Posterior cingulate gyrus (tissue), 11 donors: ENCODE measurements around the gene NUTM2A.
"Not testable (repeated sequence)": the region's sequence is repeated elsewhere in the genome, so short reads cannot be mapped to it uniquely, and the experiment has no call there.

Source experiments
- DNase-seq, 10 donors: peaks; one replicate each; pipeline versions ENCODE4 v3.0.0 to v3.0.0-alpha.2; 2020 to 2021; ENCODE audit warnings: mixed read lengths in 3 of 10
- intact Hi-C: fragments of 100-400 bp; cut with DNase I; formaldehyde crosslinking; loops from one replicate; pipeline ENCODE4 v1.15.1; 2023

Gene NUTM2A, protein sequence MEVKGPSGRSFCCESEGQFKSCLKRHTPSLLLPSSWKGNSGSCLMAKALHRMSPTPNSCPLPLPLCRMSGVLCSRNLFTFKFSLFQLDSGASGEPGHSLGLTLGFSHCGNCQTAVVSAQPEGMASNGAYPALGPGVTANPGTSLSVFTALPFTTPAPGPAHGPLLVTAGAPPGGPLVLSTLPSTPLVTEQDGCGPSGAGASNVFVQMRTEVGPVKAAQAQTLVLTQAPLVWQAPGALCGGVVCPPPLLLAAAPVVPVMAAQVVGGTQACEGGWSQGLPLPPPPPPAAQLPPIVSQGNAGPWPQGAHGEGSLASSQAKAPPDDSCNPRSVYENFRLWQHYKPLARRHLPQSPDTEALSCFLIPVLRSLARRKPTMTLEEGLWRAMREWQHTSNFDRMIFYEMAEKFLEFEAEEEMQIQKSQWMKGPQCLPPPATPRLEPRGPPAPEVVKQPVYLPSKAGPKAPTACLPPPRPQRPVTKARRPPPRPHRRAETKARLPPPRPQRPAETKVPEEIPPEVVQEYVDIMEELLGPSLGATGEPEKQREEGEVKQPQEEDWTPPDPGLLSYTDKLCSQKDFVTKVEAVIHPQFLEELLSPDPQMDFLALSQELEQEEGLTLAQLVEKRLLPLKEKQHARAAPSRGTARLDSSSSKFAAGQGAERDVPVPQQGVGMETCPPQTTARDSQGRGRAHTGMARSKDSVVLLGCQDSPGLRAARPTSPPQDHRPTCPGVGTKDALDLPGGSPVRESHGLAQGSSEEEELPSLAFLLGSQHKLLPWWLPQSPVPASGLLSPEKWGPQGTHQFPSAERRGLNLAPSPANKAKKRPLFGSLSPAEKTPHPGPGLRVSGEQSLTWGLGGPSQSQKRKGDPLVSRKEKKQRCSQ

DNA sequence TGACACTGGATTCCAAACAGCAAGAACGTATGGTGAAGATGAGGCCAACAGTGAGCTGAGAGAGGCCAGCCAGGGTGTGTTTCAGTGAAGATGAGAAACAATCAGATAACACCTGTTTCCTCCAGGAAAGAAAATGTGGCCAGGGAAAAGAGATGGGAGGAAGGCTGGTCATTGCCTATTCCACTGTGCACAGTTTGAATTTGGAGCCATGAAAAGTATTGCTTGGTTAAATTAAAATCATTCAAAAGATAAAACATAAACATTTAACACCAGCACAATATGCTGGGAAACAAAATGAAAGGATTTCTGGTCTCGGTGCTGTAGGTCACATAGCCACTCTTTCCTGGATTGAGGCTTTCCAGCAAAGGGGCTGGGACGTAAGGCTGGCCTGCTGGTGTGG is at the start of gene NUTM2A:
NUTM2A (plus strand) TSS at position 301 of the 400 bp plus-strand sequence. CDS start 383 bp downstream, outside the sequence.
- DNase-seq, intact Hi-C loops: not testable (repeated sequence)

DNA sequence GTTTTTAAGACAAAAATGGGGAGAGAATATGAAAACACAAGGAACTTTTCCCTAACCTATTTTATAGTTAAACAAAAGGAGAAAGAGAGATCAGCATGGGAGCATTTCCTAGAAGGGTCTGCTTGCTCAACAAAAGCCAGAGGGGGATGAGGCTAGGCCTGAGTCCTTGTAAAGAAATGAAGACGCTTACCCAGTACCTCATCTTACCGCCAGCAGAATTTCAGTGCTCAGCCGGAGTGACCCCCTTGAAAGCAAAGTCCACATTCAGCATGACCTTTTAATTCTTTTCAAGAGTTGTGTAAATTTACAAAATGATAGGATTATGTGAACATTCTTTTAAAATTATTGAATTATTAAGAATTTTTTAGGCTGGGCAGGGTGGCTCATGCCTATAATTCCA is 47.7 kb upstream of the NUTM2A start:
- intact Hi-C loops, DNase-seq: not testable (repeated sequence)

DNA sequence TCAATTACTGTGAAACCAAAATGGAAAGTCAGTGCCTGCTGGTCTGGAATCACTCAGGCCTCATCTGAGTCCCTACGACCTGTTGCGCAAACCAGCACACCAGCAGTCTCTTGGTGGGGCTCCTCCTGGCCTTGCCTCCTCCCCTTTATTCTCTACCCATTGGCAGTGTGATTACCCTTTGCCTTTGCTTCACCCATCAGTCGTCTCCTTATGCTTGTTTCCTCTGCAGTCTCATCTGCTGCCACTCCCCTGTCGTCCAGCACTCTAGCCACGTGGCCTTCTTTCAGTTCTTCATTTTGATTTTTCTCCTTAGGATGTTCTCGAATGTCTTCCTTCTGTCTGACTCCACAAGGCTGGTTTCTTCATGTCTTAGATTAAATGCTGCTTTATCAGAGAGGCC is 40.8 kb upstream of the NUTM2A start:
- DNase-seq, intact Hi-C loops: not testable (repeated sequence)

DNA sequence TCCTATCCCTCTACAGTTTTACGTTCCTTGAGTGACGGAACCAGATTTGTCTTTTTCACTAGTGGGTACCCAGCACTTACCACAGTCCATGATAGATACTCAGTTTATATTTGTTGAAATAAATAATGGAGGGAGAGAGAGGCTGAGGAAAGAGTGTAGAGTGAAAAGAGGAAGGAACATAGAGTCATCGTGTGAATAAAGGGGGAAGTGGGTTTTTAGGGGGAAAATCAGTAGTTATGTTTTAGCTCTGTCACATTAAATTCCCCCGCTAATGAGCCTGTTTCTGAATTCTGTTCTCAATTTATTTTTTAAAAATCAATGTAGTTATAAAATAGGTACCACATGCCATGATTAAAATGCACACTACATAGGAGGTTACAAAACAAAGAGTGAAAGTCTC is 39.2 kb upstream of the NUTM2A start:
- DNase-seq, intact Hi-C loops: not testable (repeated sequence)

GRCh38 chr10:87187573-87187972 is 37.7 kb upstream of the NUTM2A start:
- DNase-seq, intact Hi-C loops: not testable (repeated sequence)

GRCh38 chr10:87191841-87192240 is 33.4 kb upstream of the NUTM2A start:
- intact Hi-C loops: not testable (repeated sequence)

DNA sequence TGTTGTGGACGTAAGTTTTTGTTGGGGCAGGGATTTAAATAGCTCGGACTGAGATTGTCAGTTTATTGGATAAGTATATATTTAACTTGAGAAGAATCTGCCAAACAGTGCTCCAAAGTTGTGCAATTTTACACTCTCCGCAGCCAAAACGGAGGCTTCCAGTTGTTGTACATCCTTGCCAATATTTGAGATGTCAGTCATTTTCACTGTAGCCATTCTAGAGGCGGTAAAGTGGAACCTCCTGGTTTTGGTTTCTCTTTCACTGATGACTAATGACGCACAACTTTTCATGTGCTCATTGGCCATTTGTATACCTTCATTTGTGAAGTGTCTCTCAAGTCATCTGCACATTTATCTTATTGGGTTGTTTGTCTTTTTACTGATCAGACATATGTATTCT is 24.3 kb upstream of the NUTM2A start:
- intact Hi-C loops, DNase-seq: not testable (repeated sequence)

More at GRCh38 chr10:87191841-87192240, 33.4 kb upstream of the NUTM2A start:
- not testable (repeated sequence) for DNase-seq

DNA sequence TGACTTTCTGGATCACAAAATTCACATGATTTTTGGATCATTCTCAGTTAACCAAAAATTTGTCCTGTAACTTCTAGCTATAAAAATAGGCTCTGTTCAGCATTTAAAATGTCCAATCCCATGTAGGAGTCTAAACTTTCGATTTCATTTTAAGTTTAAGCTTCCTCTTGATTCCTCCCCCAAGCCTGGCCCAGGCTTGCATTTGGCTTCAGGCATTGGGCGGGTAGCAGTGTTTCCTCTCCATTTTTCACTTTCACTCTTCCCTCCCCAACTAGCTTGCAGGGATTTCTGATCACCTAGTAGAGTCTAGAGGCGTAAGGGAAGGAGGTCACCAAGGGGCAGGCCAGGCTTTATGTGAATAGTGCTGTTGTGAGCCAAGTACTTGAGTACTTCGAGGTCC is 20.4 kb upstream of the NUTM2A start:
- peak in 1 of 10 donors; percentile 47 for DNase-seq
- intact Hi-C loops: not testable (repeated sequence)

DNA sequence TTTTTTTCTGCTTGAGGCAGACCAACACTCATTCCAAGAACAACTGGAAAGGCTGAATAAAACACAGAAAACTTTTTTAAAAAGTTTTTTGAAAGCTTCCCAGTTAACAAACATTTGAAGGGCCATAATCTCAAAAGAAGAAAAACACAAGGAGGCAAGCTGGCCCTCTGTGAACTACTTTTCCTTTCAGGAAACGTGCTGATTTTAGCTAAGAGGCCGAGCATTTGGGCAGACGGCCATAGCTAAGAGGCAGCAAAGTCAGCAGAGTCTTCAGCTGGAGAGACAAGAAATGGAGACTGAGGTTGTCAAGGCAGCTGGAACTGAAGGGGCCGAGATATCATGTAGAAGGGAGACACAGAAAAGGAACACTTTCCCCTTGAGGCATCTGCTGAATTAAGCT is 18.3 kb upstream of the NUTM2A start:
- intact Hi-C loops, DNase-seq: not testable (repeated sequence)

GRCh38 chr10:87210309-87210708 is 14.9 kb upstream of the NUTM2A start:
- intact Hi-C loops, DNase-seq: not testable (repeated sequence)

DNA sequence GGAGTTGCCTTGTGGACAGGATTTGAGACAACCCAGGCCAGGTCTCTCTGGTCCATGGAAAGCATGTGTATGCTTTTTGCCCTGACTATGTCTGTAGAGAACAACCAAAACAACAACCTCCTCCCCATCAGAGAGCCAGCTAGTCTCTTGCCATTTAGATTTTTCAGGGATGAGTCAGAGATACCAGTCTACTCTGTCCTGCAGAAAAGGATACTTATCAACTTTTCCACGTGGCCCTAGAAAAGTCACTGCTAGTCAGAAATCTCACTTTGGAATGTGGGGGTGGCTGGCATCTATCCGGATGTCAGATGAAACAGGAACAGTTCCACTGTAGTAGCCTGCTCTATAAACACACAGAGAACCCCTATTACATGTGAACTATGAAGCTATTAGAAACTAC is 13.4 kb upstream of the NUTM2A start:
- DNase-seq, intact Hi-C loops: not testable (repeated sequence)

DNA sequence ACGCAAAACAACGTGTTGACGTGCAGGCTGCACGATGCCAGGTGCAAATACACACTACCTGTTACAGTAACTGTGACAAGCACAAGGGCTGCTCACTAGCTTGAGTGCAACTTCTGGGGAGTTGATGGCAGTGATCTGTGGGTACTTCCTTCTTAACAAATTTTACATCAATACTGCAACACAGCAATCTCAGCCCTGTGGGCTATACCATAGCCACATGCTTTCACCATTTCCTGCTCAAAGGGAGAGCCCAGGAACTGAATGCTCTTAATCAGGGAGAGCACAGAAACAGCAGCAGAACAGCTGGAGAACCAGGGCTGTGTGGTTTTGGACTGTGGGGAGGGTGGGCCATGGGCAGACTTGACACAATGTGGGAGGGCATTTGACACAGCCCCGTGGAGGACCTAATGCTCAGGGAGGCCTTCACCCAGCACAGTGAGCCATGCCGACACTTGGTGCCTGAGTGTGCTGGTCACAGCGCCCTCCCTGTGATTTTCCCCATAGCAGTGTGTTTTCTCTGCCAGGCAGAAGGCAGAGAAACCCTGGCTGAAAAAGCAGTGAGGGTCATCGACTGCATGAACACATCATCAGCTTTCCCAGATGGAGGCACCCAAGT is 12.0 kb upstream of the NUTM2A start:
- intact Hi-C loops, DNase-seq: not testable (repeated sequence)

DNA sequence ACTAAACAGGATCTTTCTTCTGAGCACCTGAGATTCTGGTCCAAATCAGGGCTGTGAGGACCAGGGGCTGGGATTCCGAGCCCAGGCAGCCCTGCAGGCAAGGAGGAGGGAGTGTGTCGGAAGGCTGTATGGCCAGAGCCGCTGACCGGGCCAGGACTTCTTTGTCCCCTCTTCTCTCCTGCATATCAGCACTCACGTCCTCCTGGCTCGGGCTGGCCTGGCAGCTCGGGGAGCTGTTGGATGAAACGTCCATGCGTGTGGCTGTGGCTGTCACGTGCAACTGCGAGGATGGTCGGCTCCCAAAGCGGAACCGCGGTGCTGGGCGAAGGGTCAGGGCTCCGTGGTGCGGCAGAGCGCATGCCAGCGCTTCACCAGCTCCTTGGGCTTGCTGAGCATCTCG is 11.4 kb upstream of the NUTM2A start:
- peak in 3 of 10 donors; percentile 67 to 82 (median 69) for DNase-seq
- intact Hi-C loops: not testable (repeated sequence)

GRCh38 chr10:87216120-87216519 is 9.1 kb upstream of the NUTM2A start:
- intact Hi-C loops: not testable (repeated sequence)
- DNase-seq: peak in 2 of 10 donors; percentile 28 to 72

DNA sequence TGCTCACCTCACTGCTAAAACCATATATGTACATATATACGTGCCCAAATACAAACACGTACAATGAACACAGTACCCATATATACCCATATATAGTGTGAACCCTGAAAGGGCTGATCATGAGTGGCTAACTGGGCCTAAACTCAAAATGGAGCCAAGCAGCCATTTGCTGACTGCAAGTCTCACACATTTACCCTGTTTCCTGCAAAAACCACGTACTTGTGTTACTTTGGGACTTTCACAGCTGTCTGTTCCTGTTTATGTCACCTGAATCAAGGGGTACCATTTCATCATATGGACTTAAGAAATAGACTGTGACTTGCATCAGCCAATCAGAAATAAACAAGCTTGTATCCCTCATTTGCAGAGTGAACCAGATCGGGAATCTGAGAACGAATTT is 5.9 kb upstream of the NUTM2A start:
- intact Hi-C loops, DNase-seq: not testable (repeated sequence)

- DNase-seq: peak in 1 of 10 donors; percentile 37
- intact Hi-C loops: not testable (repeated sequence)
Observed at GRCh38 chr10:87222789-87223188, 2.5 kb upstream of the NUTM2A start.

- peak in 2 of 10 donors; percentile 48 to 64 for DNase-seq
- intact Hi-C loops: not testable (repeated sequence)
Observed at GRCh38 chr10:87228247-87228646, 3.0 kb downstream of the NUTM2A start.

GRCh38 chr10:87229211-87229610 is 4.0 kb downstream of the NUTM2A start:
- intact Hi-C loops: not testable (repeated sequence)
- DNase-seq: peak in 3 of 10 donors; percentile 45 to 84 (median 83)

GRCh38 chr10:87234854-87235253 is 9.6 kb downstream of the NUTM2A start:
- DNase-seq: peak in 2 of 10 donors; percentile 52 to 70
- intact Hi-C loops: not testable (repeated sequence)

DNA sequence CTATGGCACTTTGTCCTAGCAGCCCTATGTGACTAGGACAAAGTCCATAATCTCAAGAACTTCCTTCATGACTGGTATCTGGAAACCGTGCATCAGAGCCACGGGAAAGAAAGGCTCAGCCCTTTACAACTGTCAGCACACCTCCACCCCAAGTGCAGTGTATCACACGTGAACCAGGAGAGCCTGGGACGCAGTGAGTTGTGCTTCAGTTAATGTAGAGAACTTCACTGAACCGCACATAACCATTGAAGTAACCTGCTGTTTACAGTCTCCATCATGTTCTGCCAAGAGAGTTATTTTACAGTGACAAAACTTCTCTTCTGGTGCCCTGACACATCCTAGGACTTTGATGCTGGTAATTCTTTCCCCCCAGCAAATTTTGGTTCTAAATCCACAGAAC is 12.0 kb downstream of the NUTM2A start:
- DNase-seq, intact Hi-C loops: not testable (repeated sequence)
